ENCODE data around the gene KRTAP26-1.

KRTAP26-1 gene

GRCh38 chr21:30320215-30320614, at the start of gene KRTAP26-1:
Gene KRTAP26-1, minus strand, starts transcription at chr21:30320315. Its CDS starts 280 bp downstream, at chr21:30320035.
- DNase-seq, result no peak

- DNase-seq, result no peak
These were observed 35.8 kb upstream of the KRTAP26-1 start for GRCh38 chr21:30355906-30356305.

- DNase-seq, result no peak
These were observed 34.3 kb upstream of the KRTAP26-1 start for GRCh38 chr21:30354308-30355005.

GRCh38 chr21:30351534-30351933, 31.4 kb upstream of the KRTAP26-1 start:
- DNase-seq, result no peak

- no peak for DNase-seq
These were observed 29.5 kb upstream of the KRTAP26-1 start for GRCh38 chr21:30349572-30349971.

GRCh38 chr21:30348506-30348905, 28.4 kb upstream of the KRTAP26-1 start, which contains the start of gene KRTAP23-1:
Gene KRTAP23-1, minus strand, starts transcription at chr21:30348606. Its CDS starts 0 bp downstream, at chr21:30348606.
- DNase-seq, result no peak

- DNase-seq, result no peak
These were observed 24.9 kb upstream of the KRTAP26-1 start for GRCh38 chr21:30345014-30345413.

GRCh38 chr21:30340714-30341573, 20.8 kb upstream of the KRTAP26-1 start:
- no peak for DNase-seq

GRCh38 chr21:30338717-30339116, 18.6 kb upstream of the KRTAP26-1 start:
- no peak for DNase-seq

GRCh38 chr21:30337772-30338171, 17.7 kb upstream of the KRTAP26-1 start:
- DNase-seq, result no peak

- DNase-seq, result no peak
These were observed 17.2 kb upstream of the KRTAP26-1 start, which contains the start of gene KRTAP27-1 for GRCh38 chr21:30337276-30337744. Gene KRTAP27-1, minus strand, starts transcription at chr21:30337694. Its CDS starts 26 bp downstream, at chr21:30337668.

- DNase-seq, result no peak
These were observed 16.5 kb upstream of the KRTAP26-1 start for GRCh38 chr21:30336596-30336995.

GRCh38 chr21:30333736-30334135, 13.6 kb upstream of the KRTAP26-1 start:
- DNase-seq, result no peak

- DNase-seq, result no peak
These were observed 12.6 kb upstream of the KRTAP26-1 start for GRCh38 chr21:30332681-30333080.

- no peak for DNase-seq
These were observed 9.2 kb upstream of the KRTAP26-1 start for GRCh38 chr21:30329203-30329875.

- DNase-seq, result no peak
These were observed 6.3 kb upstream of the KRTAP26-1 start for GRCh38 chr21:30326390-30326789.

- no peak for DNase-seq
These were observed 4.4 kb downstream of the KRTAP26-1 start for GRCh38 chr21:30315701-30316100.

- no peak for DNase-seq
These were observed 13.2 kb downstream of the KRTAP26-1 start for GRCh38 chr21:30306884-30307283.

GRCh38 chr21:30305136-30305535, 15.0 kb downstream of the KRTAP26-1 start:
- no peak for DNase-seq

GRCh38 chr21:30289215-30289614, 30.9 kb downstream of the KRTAP26-1 start, which contains the start of gene KRTAP25-1:
Gene KRTAP25-1, minus strand, starts transcription at chr21:30289514. Its CDS starts 24 bp downstream, at chr21:30289490.
- DNase-seq, result no peak

GRCh38 chr21:30282850-30283249, 37.3 kb downstream of the KRTAP26-1 start, which contains the start of gene KRTAP24-1:
Gene KRTAP24-1, minus strand, starts transcription at chr21:30282950. Its CDS starts 18 bp downstream, at chr21:30282932.
- no peak for DNase-seq

- DNase-seq, result no peak
These were observed 48.5 kb downstream of the KRTAP26-1 start for GRCh38 chr21:30271611-30272010.

- no peak for DNase-seq
These were observed 49.0 kb downstream of the KRTAP26-1 start for GRCh38 chr21:30271156-30271555.

Data from NCI-H1436 (cell line).